H9 (cell line): Measurements from ENCODE around the gene CRNKL1. TPM values are rescaled to one million over a fixed set of nuclear protein-coding genes. Genes with fewer than 3 reads are reported as not detected.

Source experiments
- DNase-seq: peaks from one replicate; pipeline ENCODE4 v3.0.0-alpha.2; 2017
- H2AFZ ChIP-seq: one replicate; pipeline ENCODE4 v1.6.1; 2013; ENCODE audit warnings: mild to moderate bottlenecking, low read length, control low read depth, moderate library complexity
- H2AK5ac ChIP-seq: 2 replicates; pipeline ENCODE4 v1.6.1; 2013; ENCODE audit warnings: low read length, control low read depth, mixed read lengths; ENCODE audit not compliant: insufficient read length
- H2BK120ac ChIP-seq: one replicate; pipeline ENCODE4 v1.6.1; 2013; ENCODE audit warnings: low read depth, mild to moderate bottlenecking, low read length, control low read depth, inconsistent platforms; ENCODE audit not compliant: poor library complexity, severe bottlenecking
- H2BK12ac ChIP-seq: 2 replicates; pipeline ENCODE4 v1.6.1; 2013; ENCODE audit warnings: low read length, control low read depth, mixed read lengths, low read depth; ENCODE audit not compliant: insufficient read length
- H2BK15ac ChIP-seq: 2 replicates; pipeline ENCODE4 v1.6.1; 2013; ENCODE audit warnings: low read depth, low read length, control low read depth
- H2BK20ac ChIP-seq: one replicate; pipeline ENCODE4 v1.6.1; 2013; ENCODE audit warnings: low read depth, mild to moderate bottlenecking, low read length, control low read depth, inconsistent platforms; ENCODE audit not compliant: poor library complexity, severe bottlenecking
- H2BK5ac ChIP-seq: 2 replicates; pipeline ENCODE4 v1.6.1; 2013; ENCODE audit warnings: low read length, control low read depth, mixed read lengths; ENCODE audit not compliant: insufficient read length
- H3K14ac ChIP-seq: 2 replicates; pipeline ENCODE4 v1.6.1; 2013; ENCODE audit warnings: low read length, control low read depth; ENCODE audit not compliant: insufficient read depth
- H3K18ac ChIP-seq: 2 replicates; pipeline ENCODE4 v1.6.1; 2013; ENCODE audit warnings: low read depth, mild to moderate bottlenecking, mixed read lengths, low read length, control low read depth; ENCODE audit not compliant: insufficient read length
- H3K23ac ChIP-seq: 2 replicates; pipeline ENCODE4 v1.6.1; 2013; ENCODE audit warnings: low read length, control low read depth, mixed read lengths, low read depth; ENCODE audit not compliant: insufficient read length
- H3K23me2 ChIP-seq: 2 replicates; pipeline ENCODE4 v1.6.1; 2013; ENCODE audit warnings: low read depth, mild to moderate bottlenecking, mixed read lengths, low read length, control low read depth; ENCODE audit not compliant: insufficient read length, poor library complexity, severe bottlenecking
- H3K27ac ChIP-seq: 2 replicates; pipeline ENCODE4 v1.5.1; 2013; ENCODE audit warnings: low read length, control low read depth, mixed read lengths, low read depth; ENCODE audit not compliant: insufficient read length
- H3K27me3 ChIP-seq: 2 replicates; pipeline ENCODE4 v1.6.1; 2013; ENCODE audit warnings: low read length, control low read depth, inconsistent platforms; ENCODE audit not compliant: insufficient read depth
- H3K4ac ChIP-seq: 2 replicates; pipeline ENCODE4 v1.6.1; 2013; ENCODE audit warnings: low read depth, mild to moderate bottlenecking, control low read depth, inconsistent platforms, low read length, moderate library complexity
- H3K4me1 ChIP-seq: 2 replicates; pipeline ENCODE4 v1.6.1; 2013; ENCODE audit warnings: low read length, control low read depth, inconsistent platforms; ENCODE audit not compliant: insufficient read depth
- H3K4me2 ChIP-seq: 2 replicates; pipeline ENCODE4 v1.6.1; 2013; ENCODE audit warnings: low read length, control low read depth, mixed read lengths; ENCODE audit not compliant: insufficient read length, insufficient read depth
- H3K56ac ChIP-seq: 2 replicates; pipeline ENCODE4 v1.6.1; 2013; ENCODE audit warnings: low read depth, mild to moderate bottlenecking, mixed read lengths, low read length, control low read depth; ENCODE audit not compliant: insufficient read length
- H3K79me1 ChIP-seq: 2 replicates; pipeline ENCODE4 v1.6.1; 2013; ENCODE audit warnings: low read depth, mild to moderate bottlenecking, moderate library complexity, low read length, control low read depth, inconsistent platforms; ENCODE audit not compliant: insufficient read depth, poor library complexity, severe bottlenecking
- H3K79me2 ChIP-seq: 2 replicates; pipeline ENCODE4 v1.6.1; 2013; ENCODE audit warnings: low read length, control low read depth, inconsistent platforms; ENCODE audit not compliant: insufficient read depth
- H3K9ac ChIP-seq: 2 replicates; pipeline ENCODE4 v1.6.1; 2013; ENCODE audit warnings: low read length, control low read depth, mixed read lengths; ENCODE audit not compliant: insufficient read length; ENCODE audit errors: extremely low read depth
- H3K9me3 ChIP-seq: one replicate; pipeline ENCODE4 v1.6.1; 2013; ENCODE audit warnings: low read depth, low read length, inconsistent platforms; ENCODE audit not compliant: control insufficient read depth
- H3T11ph ChIP-seq: one replicate; pipeline ENCODE4 v1.6.1; 2013; ENCODE audit warnings: mild to moderate bottlenecking, low read length, control low read depth, inconsistent platforms
- H4K20me1 ChIP-seq: one replicate; pipeline ENCODE4 v1.6.1; 2013; ENCODE audit not compliant: control insufficient read depth, insufficient read length, insufficient read depth
- H4K5ac ChIP-seq: 2 replicates; pipeline ENCODE4 v1.6.1; 2013; ENCODE audit warnings: low read depth, mild to moderate bottlenecking, mixed read lengths, low read length, control low read depth; ENCODE audit not compliant: insufficient read length
- H4K8ac ChIP-seq: replicated peaks from 2 replicates; pipeline ENCODE4 v1.6.1; 2013; ENCODE audit warnings: low read length, control low read depth, mixed read lengths, low read depth; ENCODE audit not compliant: insufficient read length
- H4K91ac ChIP-seq: 2 replicates; pipeline ENCODE4 v1.6.1; 2013; ENCODE audit warnings: low read depth, mild to moderate bottlenecking, moderate library complexity, mixed read lengths, low read length, control low read depth; ENCODE audit not compliant: insufficient read length
- H3K27ac Mint-ChIP-seq, 3 experiments: 2 replicates in 2 of 3; 3 replicates in 1 of 3; pipeline ENCODE4 v1.8.0; 2020 to 2021; ENCODE audit warnings: mixed read lengths in 3 of 3, mild to moderate bottlenecking in 1 of 3, moderate library complexity in 1 of 3
- H3K27me3 Mint-ChIP-seq: 2 replicates; pipeline ENCODE4 v1.8.0; 2021; ENCODE audit warnings: low read depth, mild to moderate bottlenecking, moderate library complexity, mixed read lengths
- H3K36me3 Mint-ChIP-seq, 3 experiments: 2 replicates in 2 of 3; 3 replicates in 1 of 3; pipeline ENCODE4 v1.8.0; 2020 to 2021; ENCODE audit warnings: low read depth in 3 of 3, mixed read lengths in 3 of 3; ENCODE audit not compliant: insufficient read depth in 1 of 3
- H3K4me1 Mint-ChIP-seq, 2 experiments: 2 replicates each; pipeline ENCODE4 v1.8.0; 2020; ENCODE audit warnings: mixed read lengths in 2 of 2
- H3K4me3 Mint-ChIP-seq, 2 experiments: 2 replicates in 1 of 2; 3 replicates in 1 of 2; pipeline ENCODE4 v1.8.0; 2020 to 2021; ENCODE audit warnings: mild to moderate bottlenecking in 2 of 2, mixed read lengths in 2 of 2, moderate library complexity in 1 of 2
- H3K9me3 Mint-ChIP-seq, 2 experiments: 2 replicates in 1 of 2; 3 replicates in 1 of 2; pipeline ENCODE4 v1.8.0; 2020; ENCODE audit warnings: mild to moderate bottlenecking in 2 of 2, mixed read lengths in 2 of 2, moderate library complexity in 1 of 2
- CTCF ChIP-seq: fragments of 200-600 bp; sonication (generic); conservative IDR thresholded peaks from 3 replicates; pipeline ENCODE4 v1.8.0; 2021; ENCODE audit warnings: antibody characterized with exemption, mild to moderate bottlenecking
- WGBS: extraction: QIAGEN DNeasy Blood & Tissue Kit; methylation state at CpG from one replicate; pipeline ENCODE4 v1.1.7; 2013; ENCODE audit warnings: missing lambda C conversion rate, low lambda C conversion rate, mixed read lengths; ENCODE audit not compliant: insufficient read length; ENCODE audit errors: extremely low coverage; 5-methylcytosine and 5-hydroxymethylcytosine counted together
- total RNA-seq: library from RNA; stranded (reverse); gene quantifications from 2 replicates; pipeline ENCODE4 v1.2.1, GENCODE V29; 2021

Gene CRNKL1
- total RNA-seq, 1 experiment from 2014 or later: 30.2 TPM

- no peak overlapping the region for H2BK5ac ChIP-seq
- no peak overlapping the region for H2BK120ac ChIP-seq
- H4K91ac ChIP-seq: no peak overlapping the region
- no peaks in the 10 kb centered on the region for H3K23me2 ChIP-seq
- no peak overlapping the region for H3K14ac ChIP-seq
- H2AK5ac ChIP-seq: no peak overlapping the region
- Mint-ChIP-seq H3K27ac (no peak overlapping the region), H3K4me3 (no peak overlapping the region), H3K4me1 (peaks cover 22 to 25% of the 10 kb centered on the region in 2 experiments), H3K27me3 (peaks cover 6% of the 10 kb centered on the region), H3K9me3 (no peaks in the 10 kb centered on the region), H3K36me3 (no peaks in the 10 kb centered on the region)
- no peak overlapping the region for H3K23ac ChIP-seq
- no peak for TF ChIP-seq CTCF
- no peak overlapping the region for H3K4ac ChIP-seq
- no peak overlapping the region for H3K18ac ChIP-seq
- no CpG with 5 or more reads among the region's 5 CpGs for WGBS
- H3K9ac ChIP-seq: no peak overlapping the region
- peak overlapping the region; percentile 86 for H2AFZ ChIP-seq
- no peaks in the 10 kb centered on the region for H4K20me1 ChIP-seq
- peak overlapping the region; percentile 64 for H2BK12ac ChIP-seq
- H2BK20ac ChIP-seq: no peak overlapping the region
- peaks cover 5% of the 10 kb centered on the region; the same call in 1 of the 2 replicates for H3K4me1 ChIP-seq
- no peaks in the 10 kb centered on the region for H3K9me3 ChIP-seq
- no peak overlapping the region for H3K56ac ChIP-seq
- no peaks in the 10 kb centered on the region; the same call in none of the 2 replicates for H3K27me3 ChIP-seq
- no peak overlapping the region for H4K8ac ChIP-seq
- no peak overlapping the region for H4K5ac ChIP-seq
- peak overlapping the region; percentile 19 for H3K4me2 ChIP-seq
- no peak for DNase-seq
- H3K79me1 ChIP-seq: no peaks in the 10 kb centered on the region
- H3T11ph ChIP-seq: no peak overlapping the region
- H2BK15ac ChIP-seq: peak overlapping the region; percentile 4; the same call in 1 of the 2 replicates
- no peak overlapping the region for H3K27ac ChIP-seq
- H3K79me2 ChIP-seq: no peaks in the 10 kb centered on the region
Observed at GRCh38 chr20:20079102-20079784, 27.0 kb upstream of the CRNKL1 start.
